ENCODE data around the gene NPC1L1. TPM values are rescaled to one million over a fixed set of nuclear protein-coding genes. Genes with fewer than 3 reads are reported as not detected.

Gene NPC1L1
- total RNA-seq, 2 donors from 2014 or later, result 0.52 TPM; not detected in 1

GRCh38 chr7:44522315-44522714 is 18.8 kb downstream of the NPC1L1 start:
- Histone ChIP-seq H3K4me3 (no peak overlapping the region), H3K36me3 (replicated peaks in 1 of 2; ENCODE audit: insufficient read depth in 1 of 2, low read depth in 2 of 2) (no peaks in the 10 kb centered on the region), H3K9me3 (no peaks in the 10 kb centered on the region), H3K27me3 (no peaks in the 10 kb centered on the region), H3K27ac (no peak overlapping the region), H3K4me1 (no peaks in the 10 kb centered on the region)
- TF ChIP-seq, protein P1, sequence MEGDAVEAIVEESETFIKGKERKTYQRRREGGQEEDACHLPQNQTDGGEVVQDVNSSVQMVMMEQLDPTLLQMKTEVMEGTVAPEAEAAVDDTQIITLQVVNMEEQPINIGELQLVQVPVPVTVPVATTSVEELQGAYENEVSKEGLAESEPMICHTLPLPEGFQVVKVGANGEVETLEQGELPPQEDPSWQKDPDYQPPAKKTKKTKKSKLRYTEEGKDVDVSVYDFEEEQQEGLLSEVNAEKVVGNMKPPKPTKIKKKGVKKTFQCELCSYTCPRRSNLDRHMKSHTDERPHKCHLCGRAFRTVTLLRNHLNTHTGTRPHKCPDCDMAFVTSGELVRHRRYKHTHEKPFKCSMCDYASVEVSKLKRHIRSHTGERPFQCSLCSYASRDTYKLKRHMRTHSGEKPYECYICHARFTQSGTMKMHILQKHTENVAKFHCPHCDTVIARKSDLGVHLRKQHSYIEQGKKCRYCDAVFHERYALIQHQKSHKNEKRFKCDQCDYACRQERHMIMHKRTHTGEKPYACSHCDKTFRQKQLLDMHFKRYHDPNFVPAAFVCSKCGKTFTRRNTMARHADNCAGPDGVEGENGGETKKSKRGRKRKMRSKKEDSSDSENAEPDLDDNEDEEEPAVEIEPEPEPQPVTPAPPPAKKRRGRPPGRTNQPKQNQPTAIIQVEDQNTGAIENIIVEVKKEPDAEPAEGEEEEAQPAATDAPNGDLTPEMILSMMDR (IDR thresholded peaks at IDR 0.05), result no peak
- TF ChIP-seq POLR2A (IDR thresholded peaks at IDR 0.05), result no peak
- ATAC-seq (no peak), DNase-seq (no peak)
- 84 to 94% methylated on average over 2 to 3 of the region's 3 CpGs for WGBS, 2 donors
- intact Hi-C loops (cut with DNase I), result no loop called here

DNA sequence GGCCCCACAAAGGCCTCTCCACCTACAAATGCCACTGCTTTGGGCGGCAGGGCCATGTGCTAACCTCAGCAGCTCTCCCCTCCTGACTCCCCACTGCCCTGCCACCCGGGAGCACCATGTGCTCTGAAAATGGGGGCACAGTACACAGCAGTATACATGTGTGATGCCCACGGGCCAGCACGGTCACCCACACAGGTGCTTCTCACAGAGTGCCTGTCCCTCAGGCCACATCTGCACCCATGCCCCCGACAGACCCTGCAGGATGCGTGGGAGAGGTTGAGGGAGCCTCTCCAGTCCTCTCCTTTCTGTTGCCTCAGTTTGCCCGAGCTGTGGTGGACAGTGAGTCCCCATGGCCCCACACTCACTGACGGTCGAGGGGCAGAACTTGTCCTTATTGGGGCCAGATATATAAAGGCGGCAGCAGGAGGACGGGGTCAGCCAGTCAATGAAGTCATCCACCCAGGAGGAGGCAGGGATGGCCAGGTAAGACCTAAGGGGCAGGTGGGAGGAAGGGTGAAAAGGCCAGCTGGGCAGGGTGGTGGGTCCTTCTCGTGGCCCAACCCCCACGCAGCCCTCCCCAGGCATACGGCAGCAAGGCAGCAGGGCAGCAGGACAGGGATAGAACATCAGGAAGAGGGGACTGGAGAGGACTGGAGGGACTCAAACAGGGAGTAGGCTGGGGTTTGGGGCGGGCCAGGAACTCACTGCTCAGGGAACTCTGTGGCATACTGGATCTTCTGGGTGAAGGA is 19.6 kb downstream of the NPC1L1 start:
- no peaks in the 10 kb centered on the region for H3K36me3 ChIP-seq (replicated peaks in 1 of 2; ENCODE audit: insufficient read depth in 1 of 2, low read depth in 2 of 2)
- H3K9me3 ChIP-seq, result no peaks in the 10 kb centered on the region
- no peak overlapping the region for H3K27ac ChIP-seq
- TF ChIP-seq, protein P1 (IDR thresholded peaks at IDR 0.05), result no peak
- TF ChIP-seq POLR2A (IDR thresholded peaks at IDR 0.05), result no peak
- H3K4me3 ChIP-seq, result no peak overlapping the region
- whole genome bisulfite sequencing, 2 donors, result 78 to 79% methylated on average over 12 to 15 of the region's 15 CpGs
- no peak for DNase-seq
- ATAC-seq, result no peak
- intact Hi-C loops (cut with DNase I), result no loop called here
- no peaks in the 10 kb centered on the region for H3K4me1 ChIP-seq
- no peaks in the 10 kb centered on the region for H3K27me3 ChIP-seq

- H3K4me1 ChIP-seq, result no peaks in the 10 kb centered on the region
- H3K27ac ChIP-seq, result no peak overlapping the region
- TF ChIP-seq POLR2A (IDR thresholded peaks at IDR 0.05), result no peak
- TF ChIP-seq, protein P1 (IDR thresholded peaks at IDR 0.05), result no peak
- no peaks in the 10 kb centered on the region for H3K9me3 ChIP-seq
- no peak overlapping the region for H3K4me3 ChIP-seq
- no peak for ATAC-seq
- H3K27me3 ChIP-seq, result no peaks in the 10 kb centered on the region
- intact Hi-C loops (cut with DNase I), result no loop called here
- DNase-seq, result no peak
- no peaks in the 10 kb centered on the region for H3K36me3 ChIP-seq (replicated peaks in 1 of 2; ENCODE audit: insufficient read depth in 1 of 2, low read depth in 2 of 2)
- 81 to 82% methylated on average over 5 of the region's 5 CpGs for WGBS, 2 donors
Measured at GRCh38 chr7:44520574-44520973, 20.6 kb downstream of the NPC1L1 start.

DNA sequence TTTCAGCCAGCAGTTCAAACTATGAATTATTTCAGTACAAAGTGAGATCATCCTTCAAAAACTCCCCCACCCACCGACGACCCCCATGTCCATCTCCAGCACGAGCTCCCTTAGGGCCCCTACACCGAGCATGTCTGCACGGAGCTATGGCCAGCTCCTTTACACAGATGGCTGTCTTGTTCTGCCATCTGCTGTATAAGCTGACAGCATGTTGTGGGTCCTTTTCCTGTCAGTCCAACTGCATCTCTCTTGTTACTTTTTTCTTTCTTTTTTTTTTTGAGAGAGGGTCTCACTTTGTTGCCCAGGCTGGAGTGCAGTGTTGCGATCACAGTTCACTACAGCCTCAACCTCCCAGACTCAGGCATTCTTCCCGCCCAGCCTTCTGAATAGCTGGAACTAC is 21.6 kb downstream of the NPC1L1 start:
- DNase-seq, result no peak
- WGBS, 2 donors, result 73% methylated on average over 7 of the region's 7 CpGs

More for the DNA sequence above, 21.6 kb downstream of the NPC1L1 start:
- H3K9me3 ChIP-seq, result no peaks in the 10 kb centered on the region
- ATAC-seq, result no peak
- H3K27ac ChIP-seq, result no peak overlapping the region
- H3K27me3 ChIP-seq, result no peaks in the 10 kb centered on the region
- intact Hi-C loops (cut with DNase I), result no loop called here
- H3K4me1 ChIP-seq, result no peaks in the 10 kb centered on the region
- TF ChIP-seq, protein P1 (IDR thresholded peaks at IDR 0.05), result no peak
- no peak for TF ChIP-seq POLR2A (IDR thresholded peaks at IDR 0.05)
- no peak overlapping the region for H3K4me3 ChIP-seq
- no peaks in the 10 kb centered on the region for H3K36me3 ChIP-seq (replicated peaks in 1 of 2; ENCODE audit: insufficient read depth in 1 of 2, low read depth in 2 of 2)
